Neuron (in vitro differentiated cells): Measurements from ENCODE around the gene DNAJB7.
"Not testable (repeated sequence)": the region's sequence is repeated elsewhere in the genome, so short reads cannot be mapped to it uniquely, and the experiment has no call there.

Experiments used
- H2AFZ ChIP-seq: one replicate; pipeline ENCODE4 v1.6.1; 2013; ENCODE audit warnings: low read depth, mild to moderate bottlenecking, inconsistent platforms, low read length, moderate library complexity
- H3K27me3 ChIP-seq: one replicate; pipeline ENCODE4 v1.6.1; 2013; ENCODE audit warnings: low read length; ENCODE audit not compliant: insufficient read depth
- H3K36me3 ChIP-seq: one replicate; pipeline ENCODE4 v1.6.1; 2013; ENCODE audit warnings: low read length; ENCODE audit not compliant: insufficient read depth
- H3K4me1 ChIP-seq: one replicate; pipeline ENCODE4 v1.6.1; 2013; ENCODE audit warnings: low read length; ENCODE audit not compliant: insufficient read depth
- H3K4me3 ChIP-seq: 2 replicates; pipeline ENCODE4 v1.5.1; 2013; ENCODE audit warnings: mild to moderate bottlenecking, low read length, moderate library complexity
- H3K9me3 ChIP-seq: one replicate; pipeline ENCODE4 v1.6.1; 2013; ENCODE audit warnings: low read length

Gene DNAJB7

GRCh38 chr22:40862013-40862412 lies at the start of gene DNAJB7:
DNAJB7 (minus strand) TSS chr22:40862113; CDS start chr22:40861994, 119 bp downstream.
- no peaks in the 10 kb centered on the region for H3K9me3 ChIP-seq
- H3K4me3 ChIP-seq = no peak within 1 kb of the TSS
- no peaks in the 10 kb centered on the region for H3K27me3 ChIP-seq
- H3K36me3 ChIP-seq = peaks cover 24% of the 10 kb centered on the region
- no peak within 1 kb of the TSS for H2AFZ ChIP-seq
- peaks cover 8% of the 10 kb centered on the region for H3K4me1 ChIP-seq

DNA sequence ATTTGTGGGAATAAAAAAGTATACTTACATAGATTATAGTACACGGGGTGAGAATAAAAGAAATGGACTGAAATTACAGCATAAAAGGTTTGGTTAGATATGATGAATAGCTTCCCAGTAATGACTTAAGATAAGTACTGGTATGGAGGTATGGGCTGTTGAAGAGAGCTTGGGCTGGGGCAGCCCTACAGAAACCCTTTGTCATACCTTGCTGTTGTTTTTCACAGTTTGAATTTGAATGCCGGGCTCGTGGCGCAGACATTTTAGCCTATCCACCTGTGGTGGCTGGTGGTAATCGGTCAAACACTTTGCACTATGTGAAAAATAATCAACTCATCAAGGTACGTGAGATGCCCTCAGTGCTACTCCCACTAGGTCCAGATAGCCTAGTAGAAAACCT lies 47.0 kb upstream of the DNAJB7 start:
- Histone ChIP-seq H2AFZ (no peak overlapping the region), H3K36me3 (peaks cover 47% of the 10 kb centered on the region)

DNA sequence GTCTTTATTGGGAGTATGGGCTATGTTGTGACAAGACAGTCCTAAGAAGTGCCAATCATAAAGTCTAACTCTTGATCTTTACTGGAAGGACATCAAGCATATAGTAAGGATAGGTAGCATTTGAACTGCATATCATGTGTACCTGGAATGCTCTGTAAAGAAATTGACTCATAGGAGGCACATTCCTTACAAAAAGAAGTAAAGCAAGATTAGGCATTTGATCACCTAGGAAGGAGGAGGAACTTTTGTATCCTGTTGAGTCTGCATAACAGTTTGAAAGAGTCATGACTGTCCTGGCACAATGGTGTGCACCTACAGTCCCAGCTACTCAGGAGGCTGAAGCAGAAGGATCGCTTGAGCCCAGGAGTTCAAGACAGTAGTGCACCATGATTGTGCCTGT lies 42.2 kb upstream of the DNAJB7 start:
- H2AFZ ChIP-seq = no peak overlapping the region
- H3K4me3 ChIP-seq = no peak overlapping the region
- H3K27me3 ChIP-seq = no peaks in the 10 kb centered on the region
- no peaks in the 10 kb centered on the region for H3K9me3 ChIP-seq
- peaks cover 22% of the 10 kb centered on the region for H3K36me3 ChIP-seq
- H3K4me1 ChIP-seq = no peaks in the 10 kb centered on the region

More for the DNA sequence above, 47.0 kb upstream of the DNAJB7 start:
- Histone ChIP-seq H3K9me3 (no peaks in the 10 kb centered on the region), H3K4me1 (no peaks in the 10 kb centered on the region), H3K4me3 (no peak overlapping the region), H3K27me3 (no peaks in the 10 kb centered on the region)

- Histone ChIP-seq H3K36me3 (peaks cover 4% of the 10 kb centered on the region), H3K27me3 (no peaks in the 10 kb centered on the region), H2AFZ (no peak overlapping the region), H3K4me3 (no peak overlapping the region), H3K9me3 (no peaks in the 10 kb centered on the region), H3K4me1 (peaks cover 3% of the 10 kb centered on the region)
These were observed 37.0 kb upstream of the DNAJB7 start for GRCh38 chr22:40898850-40899357.

GRCh38 chr22:40894417-40894816 lies 32.5 kb upstream of the DNAJB7 start:
- H3K4me1 ChIP-seq = peaks cover 3% of the 10 kb centered on the region
- H3K36me3 ChIP-seq = peaks cover 20% of the 10 kb centered on the region
- H3K4me3 ChIP-seq = no peak overlapping the region
- no peaks in the 10 kb centered on the region for H3K27me3 ChIP-seq
- no peaks in the 10 kb centered on the region for H3K9me3 ChIP-seq
- H2AFZ ChIP-seq = no peak overlapping the region

GRCh38 chr22:40890881-40891280 lies 29.0 kb upstream of the DNAJB7 start:
- Histone ChIP-seq H3K36me3 (peaks cover 47% of the 10 kb centered on the region), H3K4me1 (no peaks in the 10 kb centered on the region), H3K4me3 (no peak overlapping the region), H3K27me3 (no peaks in the 10 kb centered on the region), H3K9me3 (no peaks in the 10 kb centered on the region), H2AFZ (no peak overlapping the region)

DNA sequence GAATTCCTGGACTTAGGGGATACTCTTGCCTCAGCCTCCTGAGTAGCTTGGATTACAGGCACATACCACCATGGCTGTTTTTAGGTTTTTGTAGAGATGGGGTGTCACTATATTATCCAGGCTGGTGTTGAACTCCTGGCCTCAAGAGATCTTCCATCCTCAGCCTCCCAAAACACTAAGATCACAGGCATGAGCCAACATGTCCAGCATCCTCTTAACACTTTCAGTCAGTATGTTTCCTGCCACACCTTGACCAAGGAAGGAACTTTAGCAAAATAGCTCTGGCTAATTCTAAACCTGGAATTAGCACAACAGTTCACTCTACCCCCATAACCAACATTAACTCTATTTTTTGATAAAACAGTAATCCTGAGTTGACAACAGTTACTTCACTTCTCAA lies 27.2 kb upstream of the DNAJB7 start:
- H3K9me3 ChIP-seq = no peaks in the 10 kb centered on the region
- peaks cover 53% of the 10 kb centered on the region for H3K36me3 ChIP-seq
- H3K4me3 ChIP-seq = no peak overlapping the region
- no peaks in the 10 kb centered on the region for H3K27me3 ChIP-seq
- H2AFZ ChIP-seq = no peak overlapping the region
- H3K4me1 ChIP-seq = no peaks in the 10 kb centered on the region

DNA sequence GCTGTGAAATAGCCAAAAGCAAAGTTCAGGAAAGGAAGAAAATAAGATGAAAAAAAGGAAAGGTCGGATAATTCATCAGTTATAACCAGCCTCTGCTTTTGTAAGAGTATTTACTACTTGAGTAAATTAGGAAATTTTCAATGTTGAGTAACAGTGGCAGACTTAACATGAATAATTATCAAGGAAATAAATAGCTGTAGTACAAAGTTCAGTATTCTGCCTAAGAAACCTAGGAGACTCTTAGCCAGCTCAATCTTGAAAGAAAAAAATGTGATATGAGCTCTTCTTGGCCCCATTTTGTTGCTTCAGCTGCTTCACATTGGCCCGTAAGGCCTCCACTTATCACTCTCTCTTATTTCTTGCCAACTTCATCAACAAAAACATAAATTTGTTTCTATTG lies 17.0 kb upstream of the DNAJB7 start:
- Histone ChIP-seq H3K4me3 (no peak overlapping the region), H3K36me3 (peaks cover 26% of the 10 kb centered on the region), H2AFZ (no peak overlapping the region), H3K4me1 (no peaks in the 10 kb centered on the region), H3K27me3 (no peaks in the 10 kb centered on the region), H3K9me3 (no peaks in the 10 kb centered on the region)

GRCh38 chr22:40877488-40877887 lies 15.6 kb upstream of the DNAJB7 start:
- no peaks in the 10 kb centered on the region for H3K9me3 ChIP-seq
- H3K4me3 ChIP-seq = no peak overlapping the region
- H3K27me3 ChIP-seq = no peaks in the 10 kb centered on the region
- no peak overlapping the region for H2AFZ ChIP-seq
- H3K4me1 ChIP-seq = no peaks in the 10 kb centered on the region
- H3K36me3 ChIP-seq = peaks cover 23% of the 10 kb centered on the region

DNA sequence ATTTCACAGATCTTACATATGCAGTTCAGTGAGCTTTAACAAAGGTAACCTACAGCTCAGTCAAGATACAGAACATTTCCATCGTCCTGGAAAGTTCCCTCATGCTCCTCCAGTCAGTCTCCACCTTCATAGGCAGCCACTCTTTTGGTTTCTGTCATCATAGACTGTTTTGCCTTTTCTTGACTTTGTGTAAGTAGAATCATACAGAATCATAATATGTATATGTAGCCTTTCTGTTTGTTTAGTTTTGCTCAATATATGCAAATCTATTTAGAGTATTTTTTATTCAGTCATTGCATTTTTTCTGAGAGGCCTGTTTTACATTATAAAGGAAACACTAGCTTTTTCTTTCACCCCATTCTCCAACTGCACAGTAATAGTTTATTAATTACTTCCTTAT lies 15.0 kb upstream of the DNAJB7 start:
- no peak overlapping the region for H3K4me3 ChIP-seq
- H3K27me3 ChIP-seq = no peaks in the 10 kb centered on the region
- no peaks in the 10 kb centered on the region for H3K4me1 ChIP-seq
- no peaks in the 10 kb centered on the region for H3K9me3 ChIP-seq
- no peak overlapping the region for H2AFZ ChIP-seq
- H3K36me3 ChIP-seq = peaks cover 23% of the 10 kb centered on the region

- Histone ChIP-seq H3K27me3 (no peaks in the 10 kb centered on the region), H3K36me3 (peaks cover 27% of the 10 kb centered on the region), H2AFZ (no peak overlapping the region), H3K9me3 (no peaks in the 10 kb centered on the region), H3K4me3 (no peak overlapping the region), H3K4me1 (no peaks in the 10 kb centered on the region)
These were observed 13.2 kb upstream of the DNAJB7 start for GRCh38 chr22:40875111-40875510.

GRCh38 chr22:40874016-40874415 lies 12.1 kb upstream of the DNAJB7 start:
- Histone ChIP-seq H3K4me3 (no peak overlapping the region), H3K9me3 (no peaks in the 10 kb centered on the region), H2AFZ (no peak overlapping the region), H3K27me3 (no peaks in the 10 kb centered on the region), H3K36me3 (peaks cover 32% of the 10 kb centered on the region), H3K4me1 (no peaks in the 10 kb centered on the region)

- peaks cover 22% of the 10 kb centered on the region for H3K36me3 ChIP-seq
- H3K4me1 ChIP-seq, H3K9me3 ChIP-seq, H3K4me3 ChIP-seq, H3K27me3 ChIP-seq, H2AFZ ChIP-seq: not testable (repeated sequence)
These were observed 6.5 kb upstream of the DNAJB7 start for GRCh38 chr22:40868379-40868778.

DNA sequence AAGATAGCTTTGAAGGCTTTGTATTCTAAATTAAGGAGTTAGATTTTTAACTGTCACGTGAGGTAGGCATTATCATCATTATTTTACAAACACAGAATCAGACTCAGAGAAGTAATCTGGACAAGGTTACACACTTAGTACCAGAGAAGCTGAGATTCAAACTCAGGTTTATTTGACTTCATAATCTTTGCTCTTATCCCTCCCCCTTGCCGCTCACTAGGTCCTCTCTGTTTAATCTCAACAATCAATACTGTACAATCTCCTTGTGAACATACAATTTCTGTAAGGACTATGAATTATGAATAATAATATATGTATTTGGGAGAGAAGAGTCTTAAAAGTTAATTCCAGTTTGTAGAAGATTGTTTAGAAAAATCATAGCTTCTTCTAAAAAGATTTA lies 5.2 kb upstream of the DNAJB7 start:
- Histone ChIP-seq H3K36me3 (peaks cover 25% of the 10 kb centered on the region), H3K4me3 (no peak overlapping the region), H3K9me3 (no peaks in the 10 kb centered on the region), H3K27me3 (no peaks in the 10 kb centered on the region), H3K4me1 (no peaks in the 10 kb centered on the region), H2AFZ (no peak overlapping the region)
